ENCODE results near the gene GRN.

GRN gene

GRCh38 chr17:44344939-44345453 is at the start of gene GRN:
GRN (plus strand) TSS chr17:44345302; CDS start chr17:44349165, 3,863 bp downstream.
- peak; percentile 92 for DNase-seq (ENCODE audit: low read depth)

DNA sequence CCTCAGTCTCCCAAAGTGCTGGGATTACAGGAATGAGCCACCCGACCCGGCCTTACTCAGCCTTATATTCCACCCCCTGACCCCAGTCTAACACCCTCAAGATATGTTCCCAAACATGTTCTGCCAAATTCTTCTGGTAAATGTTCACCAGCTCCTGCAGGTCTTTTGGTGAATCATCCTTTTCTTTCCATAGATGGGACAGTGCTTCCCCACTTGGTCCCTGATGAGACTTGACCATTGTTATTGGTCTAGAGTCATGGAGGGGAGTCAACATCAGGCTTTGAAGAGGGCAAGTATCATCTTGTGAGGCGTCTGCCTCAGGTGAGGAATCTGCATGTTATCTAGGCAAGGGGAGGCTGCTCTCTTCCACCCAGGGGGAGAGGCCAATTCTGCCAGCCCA is 47.1 kb upstream of the GRN start:
- DNase-seq (ENCODE audit: low read depth), result no peak

- DNase-seq (ENCODE audit: low read depth), result no peak
Measured at GRCh38 chr17:44304651-44305050, 40.5 kb upstream of the GRN start.

DNA sequence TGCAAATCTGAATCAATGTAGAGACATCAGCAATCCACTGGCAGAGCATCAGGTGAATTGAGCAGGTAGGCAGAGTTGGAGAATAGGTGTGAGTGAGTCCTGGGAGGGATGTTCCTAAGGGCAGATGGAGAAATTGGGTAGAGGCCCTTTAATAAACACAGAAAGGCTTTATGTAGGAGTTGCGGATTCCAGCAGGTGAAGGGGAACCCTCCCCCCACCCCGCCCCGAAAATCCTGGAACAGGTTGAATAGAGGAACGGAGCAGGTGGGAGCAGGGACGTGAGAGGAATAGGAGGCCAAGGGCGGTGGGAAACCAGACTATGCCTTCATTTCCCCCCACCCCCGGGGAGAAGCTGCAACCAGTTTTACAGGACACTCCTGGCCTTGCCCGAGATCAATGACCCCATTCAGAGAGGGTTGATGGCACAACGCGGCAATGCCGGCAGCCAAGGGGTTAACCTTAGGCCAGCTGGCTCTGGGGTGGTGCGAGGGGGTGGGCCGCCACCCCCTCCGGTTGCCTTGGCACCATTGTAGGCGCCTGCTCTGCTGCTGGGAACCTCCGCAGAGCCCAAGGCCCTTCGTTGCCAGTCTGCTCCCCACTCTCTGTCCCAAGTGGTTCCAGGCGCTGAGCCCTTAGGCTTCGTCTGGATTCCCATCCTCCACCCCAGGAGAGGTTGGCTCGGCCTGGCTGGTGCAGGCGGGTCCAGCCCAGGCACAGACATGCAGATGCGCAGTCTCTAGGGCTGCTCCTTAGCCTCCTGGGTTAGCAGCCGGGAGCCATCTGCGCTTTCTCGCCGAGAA is 37.5 kb upstream of the GRN start:
- DNase-seq (ENCODE audit: low read depth), result no peak

DNA sequence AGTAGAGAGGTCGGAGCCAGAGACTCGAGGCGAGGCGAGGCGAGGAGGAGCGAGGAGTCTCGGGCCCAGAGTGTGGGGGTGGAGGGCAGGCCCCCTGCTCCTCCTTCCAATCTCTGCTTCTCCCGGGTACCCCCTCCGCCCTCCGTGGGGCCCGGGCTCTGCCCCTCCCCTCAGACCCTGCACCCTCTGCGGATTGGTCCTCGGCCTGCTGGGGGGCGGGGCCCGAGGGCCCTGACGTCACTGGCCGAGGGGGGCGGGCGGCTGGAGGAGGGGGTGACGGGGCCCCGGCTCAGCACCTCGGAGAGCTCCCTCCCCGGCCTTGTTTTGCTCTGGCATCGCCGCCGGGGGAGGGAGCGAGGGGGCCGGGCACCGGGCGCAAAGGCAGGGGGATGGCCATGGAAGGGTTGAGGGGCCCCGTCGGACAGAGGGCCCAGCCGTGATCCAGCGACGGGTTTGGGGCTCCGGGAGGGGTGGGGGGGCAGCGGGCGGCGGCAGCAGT is 36.7 kb upstream of the GRN start, which contains the start of gene RUNDC3A:
RUNDC3A (plus strand) TSS at position 282 of the 499 bp plus-strand sequence. CDS start 232 bp downstream, outside the sequence.
- DNase-seq (ENCODE audit: low read depth), result no peak

GRCh38 chr17:44308865-44309264 is 36.2 kb upstream of the GRN start:
- no peak for DNase-seq (ENCODE audit: low read depth)

GRCh38 chr17:44309472-44309871 is 35.6 kb upstream of the GRN start:
- DNase-seq (ENCODE audit: low read depth), result no peak

GRCh38 chr17:44310188-44310587 is 34.9 kb upstream of the GRN start:
- DNase-seq (ENCODE audit: low read depth), result no peak

- no peak for DNase-seq (ENCODE audit: low read depth)
Measured at GRCh38 chr17:44310609-44311376, 34.3 kb upstream of the GRN start.

GRCh38 chr17:44311562-44312181 is 33.4 kb upstream of the GRN start:
- DNase-seq (ENCODE audit: low read depth), result no peak

DNA sequence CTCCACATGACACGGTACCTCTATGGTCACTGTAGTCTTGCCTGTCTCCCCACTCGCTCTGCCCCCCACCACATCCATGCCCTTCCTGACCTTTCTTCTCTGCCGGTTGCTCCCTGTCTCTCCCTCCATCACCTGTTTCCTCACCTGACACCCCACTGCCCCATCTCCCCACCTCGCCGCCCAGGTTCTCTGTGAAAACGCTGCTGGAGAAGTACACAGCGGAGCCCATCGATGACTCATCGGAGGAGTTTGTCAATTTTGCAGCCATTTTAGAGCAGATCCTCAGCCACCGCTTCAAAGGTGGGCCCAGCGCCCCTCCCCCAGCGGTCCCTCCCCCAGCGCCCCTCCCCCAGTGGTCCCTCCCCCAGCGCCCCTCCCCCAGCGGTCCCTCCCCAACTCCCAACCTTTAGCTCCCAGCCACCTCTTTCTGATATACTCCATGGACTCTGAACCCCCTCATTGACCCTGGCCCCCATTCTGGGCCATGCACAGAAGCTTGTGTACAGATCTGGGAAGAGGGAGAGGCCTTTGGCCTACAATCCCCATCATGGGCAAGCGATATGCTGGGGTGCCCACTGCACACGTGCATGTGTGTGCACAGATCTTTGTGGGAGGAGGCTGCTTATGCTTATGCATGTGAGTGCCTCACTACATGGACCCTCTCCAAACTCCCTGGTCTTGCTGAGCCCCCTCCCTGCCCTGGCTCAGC is 32.6 kb upstream of the GRN start:
- no peak for DNase-seq (ENCODE audit: low read depth)

DNA sequence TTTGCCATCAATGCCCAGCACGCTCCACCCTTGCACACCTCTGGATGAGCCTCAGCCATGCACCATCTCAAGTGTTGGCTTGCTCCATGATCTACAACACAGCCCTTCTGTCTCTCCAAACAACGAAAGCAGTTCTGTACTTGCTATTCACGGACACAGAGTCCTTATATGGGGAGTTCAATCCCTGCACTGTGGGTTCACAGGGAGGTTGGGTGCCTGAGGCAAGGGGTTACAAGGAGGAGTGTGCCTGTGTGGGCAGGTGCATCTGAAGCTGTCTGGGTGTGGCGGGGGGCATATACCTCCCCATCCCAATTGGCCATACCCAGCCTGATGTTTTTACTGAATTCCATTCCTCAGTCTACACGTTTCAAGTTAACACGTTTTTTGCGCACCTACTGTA is 31.1 kb upstream of the GRN start:
- no peak for DNase-seq (ENCODE audit: low read depth)

DNA sequence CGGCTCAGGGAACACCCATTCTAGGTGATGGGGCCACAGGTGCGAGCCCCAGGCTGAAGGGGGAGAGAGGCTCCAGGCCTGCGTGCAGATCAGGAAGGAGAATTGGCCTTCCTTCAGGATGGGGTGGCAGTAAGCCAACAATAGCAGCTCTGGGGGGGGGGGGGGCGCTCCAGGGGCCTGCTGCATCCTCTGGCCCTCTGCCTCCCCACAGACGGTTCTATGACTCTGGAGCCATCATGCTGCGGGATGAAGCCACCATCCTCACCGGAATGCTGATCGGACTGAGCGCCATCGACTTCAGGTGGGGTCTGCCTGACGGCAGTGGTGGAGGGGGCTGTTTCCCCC is 30.6 kb upstream of the GRN start:
- DNase-seq (ENCODE audit: low read depth), result no peak

- DNase-seq (ENCODE audit: low read depth), result no peak
Measured at GRCh38 chr17:44314869-44315661, 30.0 kb upstream of the GRN start.

DNA sequence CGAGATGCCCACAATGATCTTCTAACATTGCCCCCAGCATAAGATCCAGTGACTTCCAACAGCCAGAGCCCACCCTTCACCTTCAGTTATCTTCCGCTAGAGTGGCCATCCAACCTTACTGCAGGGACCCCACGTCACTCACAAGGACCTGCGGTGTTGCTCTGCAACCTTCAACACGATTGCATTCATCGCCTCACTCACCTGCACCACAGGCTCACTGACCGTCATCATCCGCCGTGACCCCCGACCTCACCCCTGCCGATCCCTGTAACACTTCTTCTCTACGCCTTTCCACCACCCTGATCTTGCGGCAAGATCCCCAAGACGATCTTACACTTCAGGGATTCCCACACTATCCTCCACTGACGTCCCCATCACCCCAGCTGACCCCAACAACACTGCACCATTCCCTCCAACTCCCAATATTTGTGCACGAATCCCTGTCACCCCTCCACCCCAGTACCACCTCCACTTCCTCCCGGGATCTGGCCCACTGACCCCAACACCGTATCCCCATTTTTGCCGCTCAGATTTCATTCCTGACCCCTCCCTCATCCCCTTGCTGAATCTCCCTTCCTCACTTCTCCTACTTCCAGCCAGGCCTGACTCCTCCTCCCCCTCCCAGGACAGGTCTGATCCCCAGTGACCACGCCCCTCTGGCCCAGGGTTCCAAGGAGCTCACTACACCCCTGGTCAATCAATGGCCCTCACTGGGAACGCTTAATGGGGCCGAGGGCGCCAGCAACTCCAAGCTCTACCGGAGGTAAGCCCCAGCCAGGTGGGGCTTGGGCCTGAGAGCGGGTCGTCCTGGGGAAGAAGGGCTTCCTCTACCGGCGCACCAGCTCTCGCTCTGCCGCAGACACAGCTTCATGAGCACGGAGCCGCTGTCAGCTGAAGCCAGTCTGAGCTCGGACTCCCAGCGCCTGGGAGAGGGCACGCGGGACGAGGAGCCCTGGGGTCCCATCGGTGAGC is 29.1 kb upstream of the GRN start:
- no peak for DNase-seq (ENCODE audit: low read depth)

DNA sequence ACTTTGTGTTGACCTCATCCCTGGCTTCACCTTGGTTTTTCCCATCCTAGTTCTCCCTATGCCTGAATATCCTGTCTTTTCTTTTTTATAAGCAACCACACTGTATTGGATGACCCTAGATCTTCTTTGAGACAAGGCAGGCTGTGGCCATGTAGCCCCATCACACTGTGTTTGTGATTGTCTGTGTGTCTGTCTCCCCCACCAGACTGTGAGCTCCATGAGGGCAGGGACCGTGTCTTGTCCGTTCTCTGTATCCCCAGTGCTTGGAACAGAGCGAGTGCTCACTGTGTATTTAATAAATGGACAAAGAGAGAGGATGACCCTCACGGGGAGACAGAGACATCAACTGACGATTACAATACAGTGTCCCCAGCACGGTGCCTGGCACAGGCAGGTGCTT is 27.6 kb upstream of the GRN start:
- DNase-seq (ENCODE audit: low read depth), result no peak

- no peak for DNase-seq (ENCODE audit: low read depth)
Measured at GRCh38 chr17:44318077-44318892, 26.8 kb upstream of the GRN start.

DNA sequence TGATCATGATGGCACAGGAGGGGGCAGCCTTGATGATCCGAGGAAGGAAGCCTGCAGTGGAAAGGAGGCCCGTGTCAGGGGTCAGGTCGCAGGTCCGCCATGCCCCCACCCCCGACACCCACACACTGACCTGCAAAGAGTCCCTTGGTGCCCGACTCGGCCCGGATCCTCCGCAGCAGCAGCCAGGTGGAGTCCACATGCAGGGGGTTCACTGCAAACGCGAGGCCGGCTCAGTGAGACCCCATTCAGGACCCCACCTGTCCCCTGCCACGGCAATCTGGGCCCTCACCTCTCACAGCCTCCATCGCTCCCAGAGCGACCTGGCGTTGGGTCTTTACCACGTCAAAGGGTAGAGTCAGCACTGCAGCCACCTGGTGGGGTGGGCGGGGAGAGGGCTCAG is 25.0 kb upstream of the GRN start:
- no peak for DNase-seq (ENCODE audit: low read depth)

All from HS-5 (cell line).